Activated CD8-positive, alpha-beta T cell treated with anti-CD3 and anti-CD28 coated beads for 36 hours (primary cell): ENCODE measurements around the gene CLASRP. TPM values are rescaled to one million over a fixed set of nuclear protein-coding genes. Genes with fewer than 3 reads are reported as not detected.
A peak's percentile ranks its signal among the peaks of the same experiment; 100 is the strongest.

Experiments used
- ATAC-seq: fragments of 200-7000 bp; cut with Tn5 transposase; one replicate; pipeline ENCODE4 v1.10.0; 2021; ENCODE audit warnings: mild to moderate bottlenecking, moderate library complexity
- CTCF ChIA-PET: fragments of 350-600 bp; sonication (Branson Sonifier 250); formaldehyde crosslinking; loops from one replicate; lab custom pipeline; 2021; ENCODE audit warnings: antibody characterized with exemption; lab: Charles Lee
- POLR2A ChIA-PET: fragments of 350-600 bp; sonication (Branson Sonifier 250); formaldehyde crosslinking; loops from one replicate; lab custom pipeline; 2021; ENCODE audit warnings: antibody characterized with exemption; lab: Charles Lee
- DNase-seq: peaks from one replicate; pipeline ENCODE4 v3.0.0-alpha.2; 2020
- H3K27ac Mint-ChIP-seq: one replicate; pipeline ENCODE4 v1.8.0; 2021; ENCODE audit warnings: mild to moderate bottlenecking, mixed read lengths
- H3K27me3 Mint-ChIP-seq: one replicate; pipeline ENCODE4 v1.8.0; 2021; ENCODE audit warnings: mixed read lengths
- H3K36me3 Mint-ChIP-seq: one replicate; pipeline ENCODE4 v1.8.0; 2021; ENCODE audit warnings: low read depth, mixed read lengths
- H3K4me1 Mint-ChIP-seq: one replicate; pipeline ENCODE4 v1.8.0; 2021; ENCODE audit warnings: low read depth, mixed read lengths
- H3K4me3 Mint-ChIP-seq: one replicate; pipeline ENCODE4 v1.8.0; 2021; ENCODE audit warnings: mild to moderate bottlenecking, moderate library complexity, mixed read lengths
- H3K9me3 Mint-ChIP-seq: one replicate; pipeline ENCODE4 v1.8.0; 2021; ENCODE audit warnings: mixed read lengths
- intact Hi-C: fragments of 100-400 bp; cut with micrococcal nuclease; formaldehyde crosslinking; loops from one replicate; pipeline ENCODE4 v1.10.0; 2022
- total RNA-seq, 2 experiments: library from RNA; stranded (reverse); gene quantifications; one replicate each; pipeline ENCODE4 v1.2.3, GENCODE V29; 2021
- TF ChIP-seq, protein P1 (sequence below): fragments of 200-600 bp; IDR thresholded peaks from one replicate; pipeline ENCODE4 v1.8.0; 2022; ENCODE audit warnings: antibody characterized with exemption, mild to moderate bottlenecking

CLASRP gene
- total RNA-seq, 2 experiments from 2014 or later = 72.7 to 80.5 TPM

DNA sequence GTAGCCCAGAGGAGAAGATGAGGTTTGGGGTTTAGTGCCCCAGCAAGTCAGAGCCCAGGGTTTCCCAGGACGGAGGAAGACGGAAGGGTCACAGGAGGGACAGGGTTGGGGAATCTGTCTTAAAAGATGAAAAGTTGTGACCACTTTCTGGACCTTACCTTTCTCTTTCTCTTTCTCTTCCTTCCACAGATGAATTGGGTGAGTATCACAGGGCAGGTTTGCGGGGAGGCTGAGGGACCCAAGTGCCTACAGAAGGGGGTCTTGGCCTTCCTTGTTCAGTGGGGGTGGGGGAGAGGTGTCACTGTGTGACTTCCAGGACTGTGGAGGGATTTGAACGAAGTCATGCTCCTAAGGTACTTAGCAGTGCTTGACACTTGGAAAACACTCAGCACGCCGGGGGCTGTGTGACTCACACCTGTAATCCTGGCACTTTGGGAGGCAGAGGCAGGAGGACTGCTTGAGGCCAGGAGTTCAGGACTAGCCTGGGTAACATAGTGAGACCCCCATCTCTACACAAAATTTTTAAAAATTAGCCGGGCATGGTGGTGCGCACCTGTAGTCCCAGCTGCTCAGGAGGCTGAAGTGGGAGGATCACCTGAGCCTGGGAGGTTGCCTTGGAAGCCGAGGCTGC, 29.1 kb upstream of the CLASRP start:
- Mint-ChIP-seq H3K27ac (peak overlapping the region; percentile 42), H3K9me3 (no peaks in the 10 kb centered on the region), H3K36me3 (peaks cover 28% of the 10 kb centered on the region), H3K4me3 (no peak overlapping the region), H3K27me3 (no peaks in the 10 kb centered on the region), H3K4me1 (peaks cover 7% of the 10 kb centered on the region)
- DNase-seq = no peak
- TF ChIP-seq, protein P1, sequence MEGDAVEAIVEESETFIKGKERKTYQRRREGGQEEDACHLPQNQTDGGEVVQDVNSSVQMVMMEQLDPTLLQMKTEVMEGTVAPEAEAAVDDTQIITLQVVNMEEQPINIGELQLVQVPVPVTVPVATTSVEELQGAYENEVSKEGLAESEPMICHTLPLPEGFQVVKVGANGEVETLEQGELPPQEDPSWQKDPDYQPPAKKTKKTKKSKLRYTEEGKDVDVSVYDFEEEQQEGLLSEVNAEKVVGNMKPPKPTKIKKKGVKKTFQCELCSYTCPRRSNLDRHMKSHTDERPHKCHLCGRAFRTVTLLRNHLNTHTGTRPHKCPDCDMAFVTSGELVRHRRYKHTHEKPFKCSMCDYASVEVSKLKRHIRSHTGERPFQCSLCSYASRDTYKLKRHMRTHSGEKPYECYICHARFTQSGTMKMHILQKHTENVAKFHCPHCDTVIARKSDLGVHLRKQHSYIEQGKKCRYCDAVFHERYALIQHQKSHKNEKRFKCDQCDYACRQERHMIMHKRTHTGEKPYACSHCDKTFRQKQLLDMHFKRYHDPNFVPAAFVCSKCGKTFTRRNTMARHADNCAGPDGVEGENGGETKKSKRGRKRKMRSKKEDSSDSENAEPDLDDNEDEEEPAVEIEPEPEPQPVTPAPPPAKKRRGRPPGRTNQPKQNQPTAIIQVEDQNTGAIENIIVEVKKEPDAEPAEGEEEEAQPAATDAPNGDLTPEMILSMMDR = no peak
- intact Hi-C loops = no loop called here
- CTCF ChIA-PET = no interaction called here
- POLR2A ChIA-PET = interaction anchor here (0.6 kb wide), 1 partner anchor 9 kb away, joined by 3 read pairs; no protein-coding TSS in a partner anchor
- no peak for ATAC-seq

DNA sequence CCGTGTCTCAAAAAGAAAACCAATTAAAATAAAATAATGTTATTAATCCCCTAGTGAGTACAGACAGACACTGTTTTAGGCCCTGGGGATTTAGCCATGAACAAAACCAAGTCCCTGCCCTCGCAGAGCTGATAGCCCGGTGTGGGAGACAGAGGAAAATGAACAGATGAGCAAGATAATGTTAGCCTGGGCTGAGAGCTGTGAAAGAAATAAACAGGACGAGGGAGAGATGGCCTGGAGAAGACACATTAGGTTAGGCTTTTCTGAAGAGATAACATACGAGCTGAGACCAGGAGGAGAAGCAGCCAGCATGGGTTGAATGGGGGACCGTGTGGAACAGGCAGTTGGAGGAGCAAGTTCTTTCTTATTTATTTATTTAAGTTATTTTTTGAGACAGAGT, 28.5 kb upstream of the CLASRP start:
- no peaks in the 10 kb centered on the region for H3K9me3 Mint-ChIP-seq
- TF ChIP-seq, protein P1 = no peak
- POLR2A ChIA-PET = no interaction called here
- no peak overlapping the region for H3K4me3 Mint-ChIP-seq
- DNase-seq = no peak
- H3K4me1 Mint-ChIP-seq = peaks cover 7% of the 10 kb centered on the region
- intact Hi-C loops = no loop called here
- CTCF ChIA-PET = no interaction called here
- H3K36me3 Mint-ChIP-seq = peaks cover 30% of the 10 kb centered on the region
- H3K27me3 Mint-ChIP-seq = no peaks in the 10 kb centered on the region
- H3K27ac Mint-ChIP-seq = no peak overlapping the region
- no peak for ATAC-seq

- Mint-ChIP-seq H3K36me3 (peaks cover 24% of the 10 kb centered on the region), H3K4me1 (peaks cover 8% of the 10 kb centered on the region), H3K27me3 (no peaks in the 10 kb centered on the region), H3K4me3 (no peak overlapping the region), H3K9me3 (no peaks in the 10 kb centered on the region), H3K27ac (no peak overlapping the region)
- ATAC-seq = no peak
- no peak for DNase-seq
- TF ChIP-seq, protein P1 = no peak
- intact Hi-C loops = no loop called here
- ChIA-PET CTCF (no interaction called here), POLR2A (no interaction called here)
Observed at GRCh38 chr19:45011959-45012358, 26.9 kb upstream of the CLASRP start.

DNA sequence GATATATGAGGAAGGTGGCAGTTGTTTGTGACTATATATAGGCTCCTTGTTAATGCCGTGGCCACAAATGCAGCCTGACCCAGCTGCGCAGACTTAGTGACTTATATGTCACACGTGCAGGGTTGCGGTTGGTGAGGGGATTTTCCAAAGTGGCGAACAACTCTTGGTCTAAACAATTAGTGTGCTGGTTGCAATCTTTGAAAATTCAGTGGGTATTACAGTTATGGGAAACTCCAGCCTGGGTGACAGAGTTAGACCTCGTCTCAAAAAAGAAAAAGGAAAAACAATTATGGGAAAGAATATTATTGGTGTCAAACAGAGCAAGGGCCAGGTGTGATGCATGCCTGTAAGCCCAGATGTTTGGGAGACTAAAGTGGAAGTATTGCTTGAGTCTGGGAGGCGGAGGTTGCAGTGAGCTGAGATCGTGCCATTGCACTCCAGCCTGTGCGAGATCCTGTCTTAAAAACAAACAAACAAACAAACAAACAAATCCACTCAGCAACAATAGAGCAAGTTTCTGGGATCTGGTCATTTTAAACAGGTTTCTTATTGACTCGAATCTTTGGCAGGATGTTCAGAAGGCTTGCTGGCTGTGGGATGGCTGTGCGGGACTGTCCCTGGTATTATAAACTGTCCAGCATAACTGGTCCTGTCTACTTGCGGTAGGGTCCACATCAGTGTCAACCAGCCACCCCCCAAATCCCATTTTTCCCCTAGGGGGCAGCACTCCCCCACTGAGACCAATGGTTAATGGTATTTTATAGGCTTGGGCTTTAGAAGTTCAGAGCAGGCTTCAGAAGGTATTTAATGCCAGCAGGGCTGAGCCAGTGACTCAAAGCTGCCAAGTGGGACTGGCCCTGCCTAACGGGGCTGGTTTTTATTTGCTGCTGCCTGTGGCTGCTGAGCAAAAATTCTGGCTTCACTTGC, 22.2 kb upstream of the CLASRP start:
- peak overlapping the region; percentile 88 for H3K27ac Mint-ChIP-seq
- ChIA-PET CTCF (interaction anchor here (0.8 to 1.3 kb wide), 5 partner anchors 14 to 170 kb away, joined by 3 to 6 read pairs (median 3); partner anchors contain the start of gene CLASRP), POLR2A (interaction anchor here (0.6 to 1.5 kb wide), 5 partner anchors 16 to 867 kb away, joined by 3 to 4 read pairs (median 3); partner anchors contain the start of genes CLASRP and RELB)
- DNase-seq (peak; percentile 87), ATAC-seq (peak; percentile 87)
- peaks cover 21% of the 10 kb centered on the region for H3K36me3 Mint-ChIP-seq
- intact Hi-C loops = no loop called here
- peaks cover 9% of the 10 kb centered on the region for H3K4me1 Mint-ChIP-seq
- no peaks in the 10 kb centered on the region for H3K27me3 Mint-ChIP-seq
- TF ChIP-seq, protein P1 = peak; percentile 61
- no peaks in the 10 kb centered on the region for H3K9me3 Mint-ChIP-seq
- peak overlapping the region; percentile 39 for H3K4me3 Mint-ChIP-seq
